Endothelial cell of umbilical vein (primary cell): ENCODE data around the gene MYO1F. TPM values are rescaled to one million over a fixed set of nuclear protein-coding genes. Genes with fewer than 3 reads are reported as not detected.

ENCODE experiments used
- BruUV-seq: library from RNA; stranded (reverse); fragments of 400-500 nt; replicated peaks from 2 replicates; lab custom pipeline; 2021; lab: Mats Ljungman, UMichigan
- CTCF ChIA-PET: fragments of 300-600, 350-600 bp; sonication (Branson Sonifier 250); formaldehyde crosslinking; loops from one replicate; lab custom pipeline; 2021; ENCODE audit warnings: antibody characterized with exemption, inconsistent platforms; lab: Charles Lee
- POLR2A ChIA-PET: fragments of 300-600, 350-600 bp; sonication (Branson Sonifier 250); formaldehyde crosslinking; loops from one replicate; lab custom pipeline; 2021; ENCODE audit warnings: antibody characterized with exemption, inconsistent platforms; lab: Charles Lee
- DNase-seq: peaks from one replicate; pipeline ENCODE4 v3.0.0-alpha.2; 2011; ENCODE audit warnings: low read depth, low spot score
- FAIRE-seq: peaks from 2 replicates; lab custom pipeline; 2011; peaks lifted over from hg19 to GRCh38; lab: Jason Lieb, UNC
- H2AFZ ChIP-seq: 2 replicates; pipeline ENCODE4 v1.6.0; 2012; ENCODE audit warnings: low read depth, low read length, control low read depth, inconsistent platforms
- H3K27ac ChIP-seq: 2 replicates; pipeline ENCODE4 v1.5.1; 2011; ENCODE audit warnings: low read depth, mild to moderate bottlenecking, control low read depth, low read length, moderate library complexity; ENCODE audit not compliant: insufficient read depth
- H3K27me3 ChIP-seq, 2 experiments: 2 replicates each; pipeline versions ENCODE4 v1.6.0 to v1.6.1; 2011; ENCODE audit warnings: low read length in 2 of 2, mixed read lengths in 1 of 2; ENCODE audit not compliant: control insufficient read depth in 2 of 2, insufficient read depth in 2 of 2
- H3K36me3 ChIP-seq, 2 experiments: 2 replicates in 1 of 2; 3 replicates in 1 of 2; pipeline ENCODE4 v1.5.1; 2011; ENCODE audit warnings: low read length in 2 of 2, mild to moderate bottlenecking in 1 of 2, moderate library complexity in 1 of 2; ENCODE audit not compliant: control insufficient read depth in 2 of 2, insufficient read depth in 2 of 2; ENCODE audit errors: extremely low read depth in 1 of 2
- H3K4me1 ChIP-seq: 3 replicates; pipeline ENCODE4 v1.5.1; 2011; ENCODE audit warnings: mild to moderate bottlenecking, low read length; ENCODE audit not compliant: control insufficient read depth, insufficient read depth; ENCODE audit errors: extremely low read depth
- H3K4me2 ChIP-seq: 2 replicates; pipeline ENCODE4 v1.6.1; 2011; ENCODE audit warnings: low read length, control low read depth, mixed read lengths; ENCODE audit not compliant: insufficient read depth
- H3K4me3 ChIP-seq, 3 experiments: fragments of 200-600 bp in 1 of 3; sonication (generic), shearing (Covaris generic) in 1 of 3; replicated peaks in 1 of 3; 2 replicates each; pipeline ENCODE4 v1.5.1; 2011 to 2016; ENCODE audit warnings: control low read depth in 3 of 3, low read length in 3 of 3, mild to moderate bottlenecking in 2 of 3, inconsistent platforms in 1 of 3, low read depth in 1 of 3, moderate library complexity in 1 of 3; ENCODE audit not compliant: insufficient read depth in 1 of 3
- H3K79me2 ChIP-seq: 2 replicates; pipeline ENCODE4 v1.6.0; 2012; ENCODE audit warnings: low read length, inconsistent platforms; ENCODE audit not compliant: control insufficient read depth, insufficient read depth
- H3K9ac ChIP-seq: replicated peaks from 2 replicates; pipeline ENCODE3; 2011; ENCODE audit warnings: low read length, control low read depth; ENCODE audit not compliant: insufficient read depth; ENCODE audit errors: extremely low read depth
- H3K9me1 ChIP-seq: replicated peaks from 3 replicates; pipeline ENCODE4 v1.6.0; 2011; ENCODE audit warnings: mild to moderate bottlenecking, low read length; ENCODE audit not compliant: control insufficient read depth, insufficient read depth; ENCODE audit errors: extremely low read depth
- H3K9me3 ChIP-seq: replicated peaks from 2 replicates; pipeline ENCODE4 v1.5.1; 2012; ENCODE audit warnings: low read length, inconsistent platforms; ENCODE audit not compliant: control insufficient read depth, insufficient read depth
- H4K20me1 ChIP-seq: replicated peaks from 2 replicates; pipeline ENCODE3; 2011; ENCODE audit warnings: mild to moderate bottlenecking, low read length; ENCODE audit not compliant: control insufficient read depth, insufficient read depth; ENCODE audit errors: extremely low read depth
- EZH2 ChIP-seq: IDR thresholded peaks from 2 replicates; pipeline ENCODE4 v1.6.1; 2012; ENCODE audit warnings: borderline replicate concordance, low read depth, mild to moderate bottlenecking, moderate library complexity, low read length, inconsistent platforms; ENCODE audit not compliant: severe bottlenecking
- FOS ChIP-seq: IDR thresholded peaks from 2 replicates; pipeline ENCODE4 v1.6.1; 2011; ENCODE audit warnings: mild to moderate bottlenecking, low read length, moderate library complexity, borderline replicate concordance; ENCODE audit not compliant: insufficient read depth
- GATA2 ChIP-seq: IDR thresholded peaks from 2 replicates; pipeline ENCODE4 v1.7.0; 2011; ENCODE audit warnings: low read depth, mild to moderate bottlenecking, moderate library complexity, mixed read lengths, low read length; ENCODE audit not compliant: insufficient read length, insufficient read depth
- JUN ChIP-seq: IDR thresholded peaks from 2 replicates; pipeline ENCODE4 v1.6.1; 2011; ENCODE audit warnings: borderline replicate concordance, low read depth; ENCODE audit not compliant: insufficient read length, insufficient read depth
- MAX ChIP-seq: IDR thresholded peaks from 2 replicates; pipeline ENCODE4 v1.6.1; 2011; ENCODE audit not compliant: insufficient read depth, insufficient read length
- MYC ChIP-seq: IDR thresholded peaks from one replicate; pipeline ENCODE4 v1.6.1; 2011; ENCODE audit warnings: mild to moderate bottlenecking, low read depth, low read length
- POLR2A ChIP-seq: IDR thresholded peaks from 2 replicates; pipeline ENCODE4 v1.6.1; 2012; ENCODE audit warnings: low read depth, mild to moderate bottlenecking, control low read depth, low read length
- POLR2AphosphoS5 ChIP-seq: IDR thresholded peaks from 2 replicates; pipeline ENCODE4 v1.6.1; 2012; ENCODE audit warnings: low read depth, mild to moderate bottlenecking, control low read depth, low read length, moderate library complexity; ENCODE audit not compliant: insufficient read depth
- dilution Hi-C: fragments of 300-500 bp; cut with MboI; formaldehyde crosslinking; loops from one replicate; pipeline ENCODE4 v1.15.0; 2019; ENCODE audit warnings: low sequenced_read_pairs; ENCODE audit not compliant: extremely low pct_ligation_motif_present
- intact Hi-C: fragments of 100-400 bp; cut with micrococcal nuclease; formaldehyde crosslinking; loops from one replicate; pipeline ENCODE4 v1.10.0; 2022
- polyA plus RNA-seq, 4 experiments: library from polyadenylated mRNA; depleted of rRNA in 3 of 4; stranded (reverse) in 3 of 4; unstranded in 1 of 4; fragments of >200 nt; gene quantifications; 2 replicates each; pipeline versions ENCODE4 v1.2.1 to v1.2.3, GENCODE V29; 2011 to 2012; ENCODE audit warnings: missing spikeins in 1 of 4
- total RNA-seq: library from RNA; stranded (reverse); gene quantifications from 2 replicates; pipeline ENCODE4 v1.2.3, GENCODE V29; 2021
- TF ChIP-seq, protein P1 (sequence below), 2 donors: IDR thresholded peaks; 1 replicate in 1 of 2; 2 replicates in 1 of 2; pipeline ENCODE4 v1.5.1; 2011; ENCODE audit warnings: low read length in 2 of 2, mild to moderate bottlenecking in 2 of 2, moderate library complexity in 2 of 2, control low read depth in 1 of 2, inconsistent platforms in 1 of 2, low read depth in 1 of 2; ENCODE audit not compliant: insufficient read depth in 1 of 2; ENCODE audit errors: extremely low read depth in 1 of 2

MYO1F gene
- total and polyA plus RNA-seq, 2 donors (not counting 3 experiments of a cell fraction or from before 2014, with no cell fraction given), result 0.22 to 0.39 TPM

DNA sequence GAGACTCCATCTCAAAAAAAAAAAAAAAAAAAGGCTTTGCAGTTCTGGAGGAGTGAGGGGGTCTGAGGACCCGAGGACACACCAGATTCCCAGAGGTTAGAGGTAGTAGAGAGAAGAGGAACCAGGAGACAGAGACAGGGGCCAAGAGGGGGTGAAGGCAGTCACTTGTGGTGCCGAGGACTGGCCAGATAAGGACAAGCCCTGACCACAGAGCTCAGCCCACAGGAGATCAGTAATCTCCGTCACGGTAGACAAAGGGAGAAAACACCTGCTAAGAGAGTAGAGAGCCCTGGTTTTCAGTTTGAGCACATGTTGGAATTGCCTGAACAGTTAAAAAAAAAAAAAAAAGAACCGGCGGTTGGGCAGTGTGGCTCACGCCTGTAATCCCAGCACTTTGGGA, 73.1 kb downstream of the MYO1F start:
- TF ChIP-seq, protein P1, sequence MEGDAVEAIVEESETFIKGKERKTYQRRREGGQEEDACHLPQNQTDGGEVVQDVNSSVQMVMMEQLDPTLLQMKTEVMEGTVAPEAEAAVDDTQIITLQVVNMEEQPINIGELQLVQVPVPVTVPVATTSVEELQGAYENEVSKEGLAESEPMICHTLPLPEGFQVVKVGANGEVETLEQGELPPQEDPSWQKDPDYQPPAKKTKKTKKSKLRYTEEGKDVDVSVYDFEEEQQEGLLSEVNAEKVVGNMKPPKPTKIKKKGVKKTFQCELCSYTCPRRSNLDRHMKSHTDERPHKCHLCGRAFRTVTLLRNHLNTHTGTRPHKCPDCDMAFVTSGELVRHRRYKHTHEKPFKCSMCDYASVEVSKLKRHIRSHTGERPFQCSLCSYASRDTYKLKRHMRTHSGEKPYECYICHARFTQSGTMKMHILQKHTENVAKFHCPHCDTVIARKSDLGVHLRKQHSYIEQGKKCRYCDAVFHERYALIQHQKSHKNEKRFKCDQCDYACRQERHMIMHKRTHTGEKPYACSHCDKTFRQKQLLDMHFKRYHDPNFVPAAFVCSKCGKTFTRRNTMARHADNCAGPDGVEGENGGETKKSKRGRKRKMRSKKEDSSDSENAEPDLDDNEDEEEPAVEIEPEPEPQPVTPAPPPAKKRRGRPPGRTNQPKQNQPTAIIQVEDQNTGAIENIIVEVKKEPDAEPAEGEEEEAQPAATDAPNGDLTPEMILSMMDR (IDR thresholded peaks at IDR 0.05; ENCODE audit: extremely low read depth in 1 of 2, insufficient read depth in 1 of 2, low read depth in 1 of 2, low read length in 2 of 2), result no peak
- TF ChIP-seq GATA2, result no peak
- no peak for TF ChIP-seq MYC
- no peak for TF ChIP-seq POLR2AphosphoS5
- no peak for TF ChIP-seq FOS
- no peak for TF ChIP-seq JUN
- no peak for TF ChIP-seq POLR2A
- TF ChIP-seq MAX, result no peak
- TF ChIP-seq EZH2, result no peak
- FAIRE-seq (no peak), DNase-seq (no peak)
- no peak overlapping the region for H3K4me3 ChIP-seq
- ChIA-PET POLR2A (no interaction called here), CTCF (interaction anchor here (0.7 to 3.4 kb wide), 3 partner anchors 10 to 150 kb away, joined by 3 to 40 read pairs (median 4); no protein-coding TSS in a partner anchor)
- H3K27ac ChIP-seq, result no peak overlapping the region
- H3K27me3 ChIP-seq, result no peaks in the 10 kb centered on the region
- BruUV-seq, result no TSS peak
- no peaks in the 10 kb centered on the region for H4K20me1 ChIP-seq
- no peaks in the 10 kb centered on the region for H3K9me3 ChIP-seq
- intact Hi-C loops, result no loop called here
- H3K9ac ChIP-seq, result no peak overlapping the region
- H3K79me2 ChIP-seq, result no peaks in the 10 kb centered on the region
- no peaks in the 10 kb centered on the region for H3K9me1 ChIP-seq
- no peak overlapping the region for H3K4me2 ChIP-seq
- peaks cover 8% of the 10 kb centered on the region for H3K4me1 ChIP-seq
- H3K36me3 ChIP-seq, result no peaks in the 10 kb centered on the region
- dilution Hi-C loops, result no loop called here
- H2AFZ ChIP-seq, result no peak overlapping the region
